GM15510 (cell line): ENCODE results near the gene TUBB.

Source experiments
- POLR2A ChIP-seq: IDR thresholded peaks from 3 replicates; pipeline ENCODE4 v1.6.1; 2011; ENCODE audit warnings: borderline replicate concordance; ENCODE audit not compliant: insufficient read length; ENCODE audit errors: extremely low read depth

Gene TUBB

DNA sequence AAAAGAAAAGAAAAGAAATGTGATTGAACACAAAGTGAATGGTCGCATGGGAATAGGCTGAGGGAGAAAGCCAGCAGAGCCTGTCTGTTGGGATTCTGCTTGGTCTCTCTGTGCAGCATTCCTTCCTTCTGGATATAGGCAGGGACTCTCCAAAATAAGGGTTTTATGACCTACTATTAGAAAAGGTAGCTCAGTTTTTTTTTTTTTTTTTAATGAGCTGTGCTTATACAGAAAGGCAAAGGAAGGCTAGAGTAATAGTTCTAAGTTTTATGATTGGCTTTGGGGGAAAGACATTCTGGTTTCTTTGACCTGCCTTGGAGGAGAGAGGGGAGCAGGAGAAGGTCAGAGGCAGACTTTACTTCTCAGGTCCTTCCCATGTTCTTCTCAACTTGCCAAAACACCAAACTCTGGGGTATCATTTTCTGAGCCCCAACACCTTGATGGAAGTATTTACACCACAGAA, 43.0 kb downstream of the TUBB start:
- TF ChIP-seq POLR2A = no peak

GRCh38 chr6:30763618-30764489, 43.7 kb downstream of the TUBB start:
- TF ChIP-seq POLR2A = no peak

DNA sequence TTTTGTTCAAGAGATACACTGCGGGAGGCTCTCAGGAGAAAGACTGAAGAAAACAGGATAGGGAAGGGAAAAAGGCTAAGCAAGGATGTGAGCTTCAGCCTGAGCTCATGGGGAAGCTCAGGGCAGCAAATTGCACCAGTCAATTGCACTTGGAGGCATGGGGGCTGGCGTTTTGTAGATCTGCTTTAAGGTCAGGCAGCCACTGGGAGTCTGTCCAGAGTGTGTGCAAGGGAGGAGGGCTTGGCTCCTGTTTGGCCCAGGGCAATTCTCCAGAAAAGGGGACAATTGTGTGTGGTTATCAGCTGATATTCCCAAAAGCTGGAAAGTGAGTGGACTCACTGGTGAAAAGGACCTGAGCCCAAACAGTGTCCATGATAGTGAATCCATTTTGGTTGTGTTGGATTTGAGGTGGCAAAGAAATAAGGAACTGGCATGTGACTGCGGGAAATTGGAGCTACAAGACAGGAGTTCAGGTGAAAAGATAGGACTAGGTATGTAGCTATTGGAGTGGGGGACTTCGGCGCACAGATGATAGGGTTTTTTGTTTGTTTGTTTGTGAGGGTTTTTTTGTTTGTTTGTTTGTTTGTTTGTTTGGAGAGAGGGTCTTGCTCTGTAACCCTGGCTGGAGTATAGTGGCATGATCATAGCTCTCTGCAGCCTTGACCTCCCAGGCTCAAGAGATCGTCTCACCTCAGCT, 46.5 kb downstream of the TUBB start:
- TF ChIP-seq POLR2A = no peak

- no peak for TF ChIP-seq POLR2A
Observed at GRCh38 chr6:30767158-30767943, 47.2 kb downstream of the TUBB start.

DNA sequence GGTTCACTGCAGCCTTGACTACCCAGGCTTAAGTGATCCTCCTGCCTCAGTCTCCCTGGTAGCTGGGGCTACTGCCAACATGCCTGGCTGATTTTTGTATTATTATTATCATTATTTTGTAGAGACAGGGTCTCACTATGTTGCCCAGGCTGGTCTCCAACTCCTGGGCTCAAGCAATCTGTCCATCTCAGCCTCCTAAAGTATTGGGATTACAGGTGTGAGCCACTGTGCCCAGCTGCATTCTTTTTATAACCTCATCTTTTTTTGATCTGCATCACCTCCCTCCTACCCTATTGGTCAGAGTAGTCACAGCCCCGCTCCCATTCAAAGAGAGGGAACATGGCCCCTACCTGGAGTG, 47.8 kb downstream of the TUBB start:
- TF ChIP-seq POLR2A = no peak

GRCh38 chr6:30768634-30769087, 48.5 kb downstream of the TUBB start:
- TF ChIP-seq POLR2A = no peak

DNA sequence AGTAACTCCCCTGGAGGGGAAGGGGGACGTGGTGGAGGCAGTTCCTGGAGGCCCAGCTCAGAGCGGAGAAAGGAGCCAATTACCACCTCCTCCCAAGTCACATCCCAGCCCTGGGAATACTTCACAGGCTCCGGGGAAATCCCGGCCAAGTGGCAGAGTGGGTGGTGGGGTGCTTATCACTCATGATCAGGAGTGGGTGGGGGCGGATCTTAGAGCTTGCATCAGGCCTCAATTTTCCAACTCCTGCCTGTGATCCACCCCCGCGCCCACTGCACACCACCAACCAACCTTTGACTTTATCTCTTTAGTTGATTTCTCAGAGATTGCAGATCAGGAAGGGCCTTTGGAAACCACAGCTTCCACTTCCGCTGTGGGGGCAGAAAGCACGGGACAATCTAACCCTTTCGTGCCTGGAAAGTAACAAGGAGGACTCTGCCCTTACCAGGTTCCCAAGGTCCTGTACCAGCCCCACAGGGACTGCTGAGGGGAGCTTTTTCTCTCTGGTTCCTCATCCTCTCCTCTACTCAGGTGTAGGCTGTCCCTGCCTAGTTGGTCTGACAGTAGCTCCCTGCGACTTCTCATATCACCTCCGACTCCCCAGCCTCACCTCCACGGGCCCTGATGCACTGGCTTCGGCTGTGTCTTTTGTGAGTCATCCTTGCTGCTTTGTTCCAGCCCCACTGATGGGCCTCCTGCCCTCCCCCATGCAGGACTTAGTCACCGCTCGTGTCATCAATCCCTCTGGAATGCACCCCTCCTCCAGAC, 49.1 kb downstream of the TUBB start:
- no peak for TF ChIP-seq POLR2A

DNA sequence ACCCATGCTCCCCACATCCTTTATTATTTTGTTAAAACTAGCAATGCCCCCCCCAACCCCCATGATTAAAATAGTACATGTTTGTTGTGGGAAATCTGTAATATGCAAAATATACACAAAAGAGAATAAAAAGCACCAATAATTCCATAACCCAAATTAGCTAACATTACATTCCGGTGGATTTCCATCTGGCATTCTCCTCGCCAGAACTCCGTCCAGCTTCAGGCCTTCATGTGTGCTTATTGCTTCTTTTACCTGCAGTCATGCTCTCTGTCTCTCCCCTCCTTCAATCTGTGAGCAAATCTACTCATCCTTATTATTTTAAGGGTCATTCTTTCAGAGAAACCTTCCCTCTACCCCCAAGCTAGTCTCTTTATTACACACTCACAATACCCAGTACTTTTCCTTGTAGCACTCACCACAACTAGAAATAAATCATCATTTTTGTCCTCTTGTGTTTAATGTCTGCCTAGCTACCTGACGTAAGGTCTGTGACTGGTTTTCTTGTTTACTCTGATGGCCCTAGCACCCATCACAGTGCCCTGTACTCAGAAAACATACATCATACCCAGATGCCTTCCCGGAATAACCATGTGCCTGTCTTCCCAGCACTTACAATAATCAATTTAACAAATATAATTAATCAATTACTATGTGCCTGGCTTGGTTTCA, 49.8 kb downstream of the TUBB start:
- TF ChIP-seq POLR2A = no peak

DNA sequence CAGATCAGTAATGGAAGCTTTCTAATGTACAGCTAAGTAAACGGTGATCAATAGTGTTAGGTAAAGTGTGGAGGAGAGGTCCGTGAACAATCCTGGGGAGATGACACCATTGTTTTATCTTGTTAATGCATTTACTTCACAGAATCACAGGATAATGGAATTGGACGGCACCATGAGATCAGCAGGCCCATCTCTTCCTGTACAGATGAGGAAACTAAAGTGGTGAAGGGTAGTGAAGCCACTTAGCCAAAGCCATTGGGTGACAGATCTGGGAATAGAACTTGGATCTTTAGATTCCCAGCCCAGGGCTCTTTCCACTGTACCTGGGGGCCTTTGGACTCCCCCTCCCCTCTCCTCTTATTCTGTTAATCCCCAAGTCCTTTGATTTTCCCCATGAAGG, 50.4 kb downstream of the TUBB start:
- TF ChIP-seq POLR2A = no peak

DNA sequence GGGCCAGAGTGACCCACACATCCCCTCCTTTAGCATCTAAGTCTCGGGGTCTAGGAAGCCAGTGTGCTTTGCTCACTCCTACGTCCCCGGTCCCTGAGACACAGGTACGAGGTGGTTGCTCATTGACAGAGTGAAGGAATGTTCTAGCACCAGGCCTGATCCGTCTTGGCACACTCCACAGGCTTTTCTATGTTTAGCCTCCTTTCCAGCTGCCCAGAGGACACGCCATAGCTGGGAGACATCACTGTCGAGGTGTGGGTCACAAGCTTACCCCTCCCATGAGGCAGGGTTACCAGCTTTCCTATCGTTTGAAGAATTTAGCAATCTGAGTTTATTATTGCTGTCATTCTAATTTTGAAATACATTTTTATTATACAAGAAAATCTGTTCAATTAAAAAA, 54.5 kb downstream of the TUBB start:
- no peak for TF ChIP-seq POLR2A
